Tibial nerve (tissue), 4 donors: ENCODE data around the gene ADAMTS8. TPM values are rescaled to one million over a fixed set of nuclear protein-coding genes. Genes with fewer than 3 reads are reported as not detected.

Experiments used
- DNase-seq, 2 donors: peaks; one replicate each; pipeline ENCODE4 v3.0.0-alpha.2; 2019; ENCODE audit warnings: low spot score in 2 of 2
- H3K27ac ChIP-seq, 4 donors: fragments of 200-600 bp; sonication (generic) in 3 of 4; one replicate each; pipeline ENCODE4 v1.5.1; 2017 to 2019; ENCODE audit warnings: mild to moderate bottlenecking in 1 of 4
- H3K27me3 ChIP-seq, 2 donors: fragments of 200-600 bp; sonication (generic) in 1 of 2; one replicate each; pipeline versions ENCODE4 v1.5.1 to v1.6.0; 2017 to 2019
- H3K36me3 ChIP-seq, 3 donors: fragments of 200-600 bp; sonication (generic); one replicate each; pipeline ENCODE4 v1.5.1; 2018 to 2019
- H3K4me1 ChIP-seq, 4 donors: fragments of 200-600 bp; sonication (generic) in 3 of 4; one replicate each; pipeline ENCODE4 v1.5.1; 2017 to 2019
- H3K4me3 ChIP-seq, 4 donors: fragments of 200-600 bp; sonication (generic) in 3 of 4; one replicate each; pipeline ENCODE4 v1.5.1; 2017 to 2019; ENCODE audit warnings: mild to moderate bottlenecking in 1 of 4, moderate library complexity in 1 of 4
- H3K9me3 ChIP-seq, 4 donors: fragments of 200-600 bp; sonication (generic) in 3 of 4; one replicate each; pipeline ENCODE4 v1.5.1; 2017 to 2019
- CTCF ChIP-seq, 5 experiments: fragments of 200-600 bp in 3 of 5; fragments of 450-650 bp in 2 of 5; sonication (generic) in 3 of 5; IDR thresholded peaks; one replicate each; pipeline ENCODE4 v1.5.1; 2016 to 2019; ENCODE audit warnings: antibody characterized with exemption in 5 of 5, mild to moderate bottlenecking in 3 of 5, moderate library complexity in 2 of 5
- EP300 ChIP-seq, 2 donors: sonication (generic); formaldehyde crosslinking; IDR thresholded peaks; one replicate each; pipeline ENCODE4 v1.6.1; 2017; ENCODE audit warnings: antibody characterized with exemption in 2 of 2, mild to moderate bottlenecking in 1 of 2
- POLR2A ChIP-seq, 2 donors: fragments of 450-650 bp; IDR thresholded peaks; one replicate each; pipeline ENCODE4 v1.6.1; 2017; ENCODE audit warnings: antibody characterized with exemption in 2 of 2, mild to moderate bottlenecking in 2 of 2, moderate library complexity in 2 of 2
- WGBS, 2 donors: methylation state at CpG; one replicate each; pipeline ENCODE4 v1.1.5; 2018; 5-methylcytosine and 5-hydroxymethylcytosine counted together
- total RNA-seq, 4 donors: library from RNA; depleted of rRNA; stranded (reverse); fragments of >200 nt; gene quantifications; one replicate each; pipeline ENCODE4 v1.1.0, GENCODE V29; 2016

The ADAMTS8 gene
- total RNA-seq, 4 donors from 2014 or later = 0.66 to 3.9 (median 1.6) TPM

DNA sequence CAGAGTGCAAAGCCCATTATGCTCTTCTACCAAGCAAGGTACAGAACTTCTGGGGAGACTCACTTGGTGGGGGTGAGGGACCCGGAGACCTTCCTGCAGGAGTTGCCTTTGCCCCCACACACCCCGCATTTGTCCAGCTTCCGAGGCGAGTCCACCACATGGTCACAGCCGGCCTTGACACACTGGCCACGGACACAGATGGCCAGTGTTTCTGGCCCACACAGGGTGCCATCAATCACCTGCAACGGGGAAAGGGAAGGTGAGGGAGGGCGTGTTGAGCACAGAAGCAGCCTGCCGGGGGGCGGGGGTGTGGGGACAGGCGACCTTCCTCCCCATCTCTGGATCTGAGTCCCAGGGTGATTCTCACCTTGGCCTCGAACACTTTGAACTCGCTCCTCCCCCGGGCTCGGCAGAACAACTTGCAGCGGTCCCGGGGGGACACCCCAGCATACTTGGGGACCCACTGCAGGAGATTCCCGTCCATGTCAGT lies 20.0 kb downstream of the ADAMTS8 start:
- Histone ChIP-seq H3K27me3 (no peaks in the 10 kb centered on the region), H3K4me3 (no peak overlapping the region), H3K4me1 (peaks cover 0 to 10% (median 5%) of the 10 kb centered on the region in 4 donors), H3K9me3 (no peaks in the 10 kb centered on the region), H3K27ac (no peak overlapping the region), H3K36me3 (peaks cover 0 to 6% (median 0%) of the 10 kb centered on the region in 3 donors)
- TF ChIP-seq POLR2A (IDR thresholded peaks at IDR 0.05) (no peak), EP300 (IDR thresholded peaks at IDR 0.05) (no peak), CTCF (IDR thresholded peaks at IDR 0.05) (no peak)
- DNase-seq = no peak
- 88 to 89% methylated on average over 18 of the region's 18 CpGs for WGBS, 2 donors

DNA sequence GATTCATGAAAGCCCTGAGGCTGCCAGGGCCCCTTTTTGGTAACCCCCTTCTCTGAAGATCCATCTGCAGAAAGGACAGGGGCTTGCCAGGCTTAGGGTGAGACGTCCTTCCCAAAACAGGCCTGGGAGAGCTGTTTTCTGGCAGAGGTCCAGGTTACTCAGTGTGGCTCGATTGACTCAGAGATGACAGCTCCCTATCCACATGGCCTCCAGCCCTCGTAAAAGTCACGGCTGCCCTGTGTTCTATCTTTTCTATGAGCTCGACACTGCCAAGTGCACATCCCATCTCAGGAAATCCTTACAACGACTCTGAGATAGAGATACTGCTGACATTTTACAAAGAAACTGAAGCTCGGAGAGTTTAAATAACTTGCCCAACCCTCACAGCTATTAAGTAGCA lies 20.4 kb downstream of the ADAMTS8 start:
- Histone ChIP-seq H3K27me3 (no peaks in the 10 kb centered on the region), H3K4me3 (no peak overlapping the region), H3K27ac (peak overlapping the region in 1 of 4 donors; percentile 10), H3K4me1 (peaks cover 0 to 15% (median 9%) of the 10 kb centered on the region in 4 donors), H3K36me3 (peaks cover 0 to 6% (median 0%) of the 10 kb centered on the region in 3 donors), H3K9me3 (no peaks in the 10 kb centered on the region)
- no peak for TF ChIP-seq EP300 (IDR thresholded peaks at IDR 0.05)
- no peak for TF ChIP-seq POLR2A (IDR thresholded peaks at IDR 0.05)
- TF ChIP-seq CTCF (IDR thresholded peaks at IDR 0.05) = no peak
- DNase-seq = no peak
- WGBS, 2 donors = 38 to 43% methylated on average over 7 of the region's 7 CpGs

DNA sequence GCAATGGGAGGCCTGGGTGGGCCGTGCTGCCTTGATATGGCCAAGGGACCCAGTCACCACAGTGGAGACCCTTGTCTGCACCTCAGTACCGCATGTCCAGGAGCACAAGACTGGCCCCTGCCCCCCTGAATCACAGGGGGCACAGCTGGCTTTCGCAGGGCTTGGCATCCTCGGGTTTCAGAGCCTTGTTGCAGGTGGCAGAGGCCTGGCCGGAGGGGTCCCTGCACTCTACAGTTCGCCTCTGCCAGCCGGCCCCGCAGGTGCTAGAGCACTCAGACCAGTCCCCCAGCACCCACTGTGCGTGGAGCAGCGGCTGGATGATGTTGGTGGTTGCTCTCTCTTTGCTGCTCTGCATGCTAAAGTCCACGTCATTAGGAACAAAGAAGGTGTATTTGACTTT lies 23.0 kb downstream of the ADAMTS8 start:
- Histone ChIP-seq H3K4me3 (no peak overlapping the region), H3K27ac (no peak overlapping the region), H3K27me3 (no peaks in the 10 kb centered on the region), H3K4me1 (peaks cover 0 to 38% (median 18%) of the 10 kb centered on the region in 4 donors), H3K36me3 (no peaks in the 10 kb centered on the region), H3K9me3 (no peaks in the 10 kb centered on the region)
- no peak for DNase-seq
- TF ChIP-seq EP300 (IDR thresholded peaks at IDR 0.05) = no peak
- WGBS, 2 donors = 91 to 94% methylated on average over 9 to 11 of the region's 11 CpGs

DNA sequence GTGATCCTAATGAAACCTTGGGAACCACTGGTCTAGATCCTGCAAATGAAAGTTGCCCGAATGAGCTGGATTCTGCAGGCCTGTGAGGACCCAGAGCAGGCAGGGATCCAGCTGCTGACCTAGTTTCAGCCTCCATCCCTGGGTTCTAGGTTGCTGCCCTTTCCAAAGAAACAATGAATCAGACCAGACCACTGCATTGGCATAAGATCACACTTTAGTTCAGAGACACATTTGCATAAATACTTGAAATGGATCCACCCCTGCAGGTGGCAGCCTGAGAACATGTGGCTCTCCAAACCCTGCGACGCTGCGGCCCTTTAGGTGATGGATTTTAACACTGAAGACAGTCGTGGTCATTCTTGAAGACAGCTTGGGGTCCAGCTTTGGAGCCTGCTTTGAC lies 23.7 kb downstream of the ADAMTS8 start:
- Histone ChIP-seq H3K9me3 (no peaks in the 10 kb centered on the region), H3K4me3 (no peak overlapping the region), H3K36me3 (no peaks in the 10 kb centered on the region), H3K4me1 (peaks cover 0 to 42% (median 18%) of the 10 kb centered on the region in 4 donors), H3K27ac (peak overlapping the region in 2 of 4 donors; percentile 79 to 88), H3K27me3 (no peaks in the 10 kb centered on the region)
- DNase-seq = no peak
- WGBS, 2 donors = 86 to 89% methylated on average over 5 of the region's 5 CpGs
- TF ChIP-seq CTCF (IDR thresholded peaks at IDR 0.05) (no peak), POLR2A (IDR thresholded peaks at IDR 0.05) (no peak), EP300 (IDR thresholded peaks at IDR 0.05) (no peak)

GRCh38 chr11:130403967-130404366 lies 24.4 kb downstream of the ADAMTS8 start:
- WGBS, 2 donors = 89 to 95% methylated on average over 3 of the region's 3 CpGs
- peaks cover 0 to 42% (median 18%) of the 10 kb centered on the region in 4 donors for H3K4me1 ChIP-seq
- no peaks in the 10 kb centered on the region for H3K27me3 ChIP-seq
- H3K27ac ChIP-seq = peak overlapping the region; percentile 55 to 88 (median 73)
- TF ChIP-seq CTCF (IDR thresholded peaks at IDR 0.05) = no peak
- no peak for TF ChIP-seq EP300 (IDR thresholded peaks at IDR 0.05)
- TF ChIP-seq POLR2A (IDR thresholded peaks at IDR 0.05) = no peak
- H3K36me3 ChIP-seq = no peaks in the 10 kb centered on the region
- H3K9me3 ChIP-seq = no peaks in the 10 kb centered on the region
- H3K4me3 ChIP-seq = no peak overlapping the region
- DNase-seq = no peak
